Stimulated activated CD8-positive, alpha-beta memory T cell treated with anti-CD3 and anti-CD28 coated beads, Interleukin-7, amount 100 ng/mL, for 4 hours (primary cell): ENCODE measurements around the gene TPM1.
"Not testable (repeated sequence)": the region's sequence is repeated elsewhere in the genome, so short reads cannot be mapped to it uniquely, and the experiment has no call there.

ENCODE experiments used
- DNase-seq, 2 donors: peaks; one replicate each; pipeline ENCODE4 v3.0.0-alpha.2; 2020; ENCODE audit warnings: low read depth in 2 of 2

Gene TPM1

DNA sequence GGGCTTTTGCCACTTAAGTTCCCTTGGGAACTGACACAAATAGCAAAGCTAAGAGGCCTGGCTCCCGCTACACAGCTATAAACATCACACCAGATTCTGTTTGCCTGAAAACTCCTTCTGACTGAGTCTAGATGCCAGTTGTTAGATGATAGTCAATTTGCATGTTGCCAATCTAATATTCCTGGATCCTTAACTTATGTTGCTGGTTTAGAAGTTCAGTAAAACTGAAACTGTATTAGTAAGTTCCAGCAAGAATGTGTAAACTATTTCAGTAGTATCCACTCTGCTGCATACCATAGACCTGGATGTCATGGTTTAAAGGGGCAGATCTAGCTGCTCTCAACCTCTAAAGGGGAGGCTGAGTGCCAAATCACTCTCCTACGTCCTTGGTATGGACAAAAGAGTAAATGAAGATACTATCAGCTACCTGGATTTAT lies 52.0 kb downstream of the TPM1 start:
- DNase-seq: no peak

DNA sequence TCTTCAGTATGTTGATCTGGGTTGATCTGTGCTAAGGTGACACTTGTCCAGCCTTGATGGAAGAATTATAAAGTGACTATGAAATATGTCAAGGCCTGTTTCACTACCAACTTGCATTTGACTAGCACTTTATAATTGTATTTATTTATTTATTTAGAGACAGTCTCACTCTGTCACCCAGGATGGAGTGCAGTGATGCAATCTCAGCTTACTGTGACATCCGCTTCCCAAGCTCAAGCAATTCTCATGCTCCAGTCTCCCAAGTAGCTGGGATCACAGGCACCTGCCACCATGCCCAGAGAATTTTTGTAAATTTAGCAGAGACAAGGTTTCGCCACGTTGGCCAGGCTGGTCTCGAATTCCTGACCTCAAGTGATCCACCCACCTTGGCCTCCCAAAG lies 53.6 kb downstream of the TPM1 start:
- DNase-seq: no peak

DNA sequence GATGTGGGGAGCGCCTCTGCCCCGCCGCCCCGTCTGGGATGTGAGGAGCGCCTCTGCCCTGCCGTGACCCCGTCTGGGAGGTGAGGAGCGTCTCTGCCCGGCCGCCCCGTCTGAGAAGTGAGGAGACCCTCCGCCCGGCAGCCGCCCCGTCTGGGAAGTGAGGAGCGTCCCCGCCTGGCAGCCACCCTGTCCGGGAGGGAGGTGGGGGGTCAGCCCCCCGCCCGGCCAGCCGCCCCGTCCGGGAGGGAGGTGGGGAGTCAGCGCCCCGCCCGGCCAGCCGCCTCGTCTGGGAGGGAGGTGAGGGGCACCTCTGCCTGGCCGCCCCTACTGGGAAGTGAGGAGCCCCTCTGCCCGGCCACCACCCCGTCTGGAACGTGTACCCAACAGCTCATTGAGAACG lies 56.4 kb downstream of the TPM1 start:
- not testable (repeated sequence) for DNase-seq

DNA sequence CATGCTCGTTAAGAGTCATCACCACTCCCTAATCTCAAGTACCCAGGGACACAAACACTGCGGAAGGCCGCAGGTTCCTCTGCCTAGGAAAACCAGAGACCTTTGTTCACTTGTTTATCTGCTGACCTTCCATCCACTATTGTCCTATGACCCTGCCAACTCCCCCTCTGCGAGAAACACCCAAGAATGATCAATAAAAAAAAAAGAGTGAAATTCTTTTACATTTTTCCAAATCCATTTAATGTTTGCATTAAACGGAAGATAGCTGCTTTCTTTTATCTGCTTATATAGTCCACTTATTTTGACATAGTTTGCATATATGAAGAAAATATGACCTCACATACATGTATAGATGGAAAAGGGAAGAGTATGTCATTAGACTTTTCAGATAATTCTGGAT lies 57.0 kb downstream of the TPM1 start:
- DNase-seq: not testable (repeated sequence)

DNA sequence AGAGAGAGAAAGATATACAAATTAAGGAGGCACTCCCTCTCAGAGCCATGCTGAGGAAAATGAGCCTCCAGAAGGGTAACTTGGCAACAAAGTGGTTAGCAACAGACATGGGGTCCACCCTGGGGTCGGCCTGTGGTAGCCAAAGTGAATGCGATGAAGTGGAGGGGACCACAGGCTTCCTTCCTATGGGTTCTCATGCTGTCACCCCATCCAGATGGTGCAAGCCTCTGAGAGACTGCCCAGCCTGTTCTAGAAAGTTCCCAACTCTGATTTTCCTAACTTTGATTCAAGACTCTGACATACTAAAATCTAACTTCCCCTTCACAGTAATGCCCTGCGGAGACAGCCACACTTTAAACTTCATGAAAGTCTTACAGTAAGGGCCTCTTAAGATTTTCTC lies 60.9 kb downstream of the TPM1 start:
- no peak for DNase-seq

DNA sequence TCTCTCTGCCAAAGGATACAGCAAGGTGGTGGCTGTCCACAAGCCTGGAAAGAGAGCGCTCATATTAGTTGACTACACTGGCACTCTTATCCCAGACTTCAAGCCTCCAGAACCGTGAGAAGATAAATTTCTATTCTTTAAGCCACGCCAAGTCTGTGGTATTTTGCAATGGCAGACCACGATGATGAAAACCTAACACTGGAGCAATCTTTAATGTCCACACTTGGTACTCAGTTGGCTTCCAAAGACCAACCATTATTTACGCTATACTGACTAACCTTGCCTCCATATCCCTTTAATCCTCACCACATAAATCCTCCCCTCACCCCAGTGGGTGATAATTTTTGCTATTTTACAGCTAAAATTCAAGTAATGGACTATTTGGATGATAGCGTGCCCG lies 62.2 kb downstream of the TPM1 start:
- no peak for DNase-seq

DNA sequence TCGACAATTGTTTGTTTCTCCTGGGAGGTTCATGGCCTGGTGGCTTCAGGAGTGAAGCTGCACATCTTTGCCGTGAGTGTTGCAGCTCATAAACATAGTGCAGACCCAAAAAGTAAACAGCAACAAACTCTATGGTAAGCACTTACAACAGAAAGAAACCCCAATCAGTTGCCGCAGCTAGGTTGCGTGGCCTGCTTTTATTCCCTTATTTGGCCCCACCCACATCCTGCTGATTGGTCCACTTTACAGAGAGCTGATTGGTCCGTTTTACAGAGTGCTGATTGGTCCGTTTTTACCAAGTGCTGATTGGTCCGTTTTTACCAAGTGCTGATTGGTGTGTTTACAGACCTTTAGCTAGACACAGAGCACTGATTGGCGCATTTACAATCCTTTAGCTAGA lies 62.8 kb downstream of the TPM1 start:
- DNase-seq: not testable (repeated sequence)

DNA sequence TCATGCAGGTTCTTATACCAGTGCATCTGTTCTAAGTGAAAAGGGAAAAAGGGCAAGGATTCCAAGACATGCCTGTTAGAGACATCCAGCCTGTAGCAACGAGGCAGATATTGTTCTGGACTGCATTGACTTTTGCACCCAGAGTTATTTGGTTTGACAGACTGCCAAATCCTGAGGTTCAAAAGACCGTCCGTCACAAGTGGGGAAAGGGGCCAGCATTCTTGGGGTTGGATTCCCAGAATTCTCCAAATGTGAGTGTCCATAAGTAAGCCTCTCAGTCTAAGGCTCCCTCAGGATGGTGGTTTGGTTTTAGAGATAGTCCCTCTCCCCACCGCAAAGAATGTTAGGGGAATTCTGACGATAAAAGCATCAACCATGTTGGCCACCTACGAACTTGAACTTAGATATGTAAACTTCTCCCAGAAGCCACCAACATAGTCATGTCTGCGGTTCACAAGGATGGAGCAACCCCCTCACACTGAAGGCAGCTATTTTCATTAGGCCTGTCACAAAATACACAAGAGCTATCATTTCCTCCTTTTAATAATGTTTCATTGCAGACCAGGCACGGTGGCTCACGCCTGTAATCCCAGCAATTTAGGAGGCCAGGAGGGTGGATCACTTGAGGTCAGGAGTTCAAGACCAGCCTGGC lies 65.5 kb downstream of the TPM1 start:
- no peak for DNase-seq

DNA sequence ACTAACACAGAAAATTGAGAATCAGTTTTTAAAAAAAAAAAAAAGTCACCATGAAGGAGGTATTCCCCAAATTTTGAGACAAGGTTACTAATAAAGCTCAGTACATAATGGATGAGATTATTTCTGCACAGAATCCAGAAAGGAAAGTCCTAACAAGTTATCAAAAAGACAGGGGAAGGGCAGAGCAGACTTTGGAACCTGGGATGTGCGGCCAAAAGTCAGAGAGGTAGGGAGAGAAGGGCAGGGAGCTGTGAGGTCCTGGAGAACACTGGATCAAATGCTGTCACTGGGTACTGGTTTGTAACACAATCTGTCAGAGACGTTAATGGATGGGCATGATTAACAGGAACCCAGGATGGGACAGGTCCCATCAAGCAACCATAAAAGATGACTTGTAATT lies 67.0 kb downstream of the TPM1 start:
- DNase-seq: no peak

DNA sequence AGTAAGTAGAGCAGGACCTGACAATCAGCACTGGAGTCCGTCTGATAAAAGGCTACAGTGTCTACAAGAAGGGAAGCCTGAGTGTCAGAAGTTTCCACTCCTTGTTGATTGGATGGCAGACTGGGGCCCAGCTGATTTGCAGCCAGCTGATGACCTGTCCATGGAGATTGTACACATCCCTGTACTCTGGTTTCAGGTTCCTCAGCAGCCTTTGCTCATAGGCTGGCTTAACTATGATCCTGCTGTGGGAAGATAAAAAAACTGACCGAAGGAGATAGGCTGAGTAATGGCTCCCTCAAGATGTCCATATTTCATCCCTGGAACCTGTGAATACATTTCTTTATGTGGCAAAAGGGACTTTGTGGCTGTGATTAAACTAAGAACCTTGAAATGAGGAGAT lies 67.4 kb downstream of the TPM1 start:
- no peak for DNase-seq

DNA sequence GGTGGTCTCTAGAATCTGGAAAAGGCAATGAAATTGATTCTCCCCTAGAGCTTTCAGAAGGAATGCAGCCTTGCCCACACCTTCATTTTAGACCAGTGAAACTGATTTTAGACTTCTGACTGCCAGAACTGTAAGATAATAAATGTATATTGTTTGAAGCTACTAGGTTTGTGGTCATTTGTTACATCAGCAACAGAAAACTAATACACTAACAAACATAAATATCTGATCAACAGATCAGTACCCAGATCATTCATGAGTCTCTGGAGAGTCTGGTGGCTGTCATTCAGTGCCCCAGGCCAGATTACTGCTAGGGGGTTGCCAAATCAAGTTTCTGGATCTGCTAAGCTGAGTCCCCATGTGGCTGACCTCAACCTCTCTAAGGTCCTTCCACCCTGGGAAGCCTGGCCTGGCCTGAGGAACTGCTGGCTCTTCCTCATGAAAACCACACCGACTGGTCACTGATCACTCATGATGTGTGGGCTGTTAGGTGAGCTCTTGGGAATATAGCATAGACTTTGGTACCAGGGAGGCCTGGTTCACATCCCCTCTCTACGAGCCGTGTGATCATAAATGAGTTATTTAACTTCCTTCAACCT lies 68.0 kb downstream of the TPM1 start:
- no peak for DNase-seq

DNA sequence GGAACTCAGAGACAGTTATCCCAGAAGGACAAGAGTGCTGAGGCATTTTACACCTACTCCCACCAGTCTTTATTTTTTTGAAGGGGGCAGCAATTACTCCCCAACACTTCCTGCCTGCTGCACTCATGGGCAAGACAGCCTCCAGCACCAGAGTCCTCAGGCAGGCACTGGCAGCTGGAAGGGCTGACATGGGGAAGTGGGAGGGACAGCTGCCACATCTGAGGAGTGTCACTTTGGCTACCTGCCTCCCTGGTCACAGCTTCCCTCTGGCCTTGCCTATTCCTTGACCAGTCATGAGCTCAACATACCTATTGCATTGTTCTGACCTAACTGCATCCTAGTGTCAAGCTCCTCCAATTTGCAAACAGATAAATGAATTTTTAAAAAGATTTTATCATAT lies 68.9 kb downstream of the TPM1 start:
- DNase-seq: no peak

DNA sequence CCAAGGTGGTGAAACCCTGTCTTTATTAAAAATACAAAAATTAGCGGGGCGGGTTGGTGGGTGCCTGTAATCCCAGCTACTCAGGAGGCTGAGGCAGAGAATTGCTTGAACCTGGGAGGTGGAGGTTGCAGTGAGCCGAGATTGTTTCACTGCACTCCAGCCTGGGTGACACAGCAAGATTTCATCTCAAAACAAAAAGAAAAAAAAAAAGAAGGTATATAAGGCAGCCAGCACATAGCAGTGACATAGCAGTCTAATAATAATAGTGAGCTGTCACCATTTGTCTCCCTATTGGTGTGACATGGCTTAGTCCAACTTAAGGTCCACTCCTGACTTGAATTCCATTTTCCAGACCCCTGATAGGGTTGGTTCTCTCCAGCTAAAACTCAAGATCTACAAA lies 70.3 kb downstream of the TPM1 start:
- DNase-seq: no peak

DNA sequence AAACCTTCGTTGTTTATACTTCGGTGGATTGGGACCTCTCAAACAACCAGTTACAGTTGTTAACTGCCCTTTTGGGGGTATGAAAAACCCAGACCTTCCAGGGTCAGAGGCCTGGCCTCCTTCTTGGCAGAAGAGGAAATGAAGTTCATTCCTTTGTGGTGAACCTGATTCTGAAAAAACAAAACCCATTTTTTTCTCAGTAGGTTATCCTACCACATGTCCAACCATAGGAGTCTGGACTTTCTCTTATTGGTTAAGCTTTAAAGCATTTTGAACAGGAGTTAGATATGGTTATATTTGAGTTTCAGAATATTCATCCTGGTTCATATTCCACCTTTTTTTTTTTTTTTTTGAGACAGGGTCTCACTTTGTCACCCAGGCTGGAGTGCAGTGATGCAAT lies 71.9 kb downstream of the TPM1 start:
- DNase-seq: no peak
